GM12864 (cell line): ENCODE data around the gene IL16.

Experiments used
- DNase-seq: peaks from one replicate; pipeline ENCODE4 v3.0.0-alpha.2; 2011; ENCODE audit warnings: low read depth
- H3K4me3 ChIP-seq: 2 replicates; pipeline ENCODE4 v1.5.1; 2011; ENCODE audit warnings: mild to moderate bottlenecking, low read depth, low read length, control low read depth
- TF ChIP-seq, protein P1 (sequence below): IDR thresholded peaks from 2 replicates; pipeline ENCODE4 v1.5.1; 2011; ENCODE audit warnings: low read depth, mild to moderate bottlenecking, moderate library complexity, low read length, control low read depth, inconsistent platforms; ENCODE audit errors: missing control alignments

IL16 gene

GRCh38 chr15:81216422-81216821 lies 19.7 kb downstream of the IL16 start:
- H3K4me3 ChIP-seq, result no peak overlapping the region
- TF ChIP-seq, protein P1, sequence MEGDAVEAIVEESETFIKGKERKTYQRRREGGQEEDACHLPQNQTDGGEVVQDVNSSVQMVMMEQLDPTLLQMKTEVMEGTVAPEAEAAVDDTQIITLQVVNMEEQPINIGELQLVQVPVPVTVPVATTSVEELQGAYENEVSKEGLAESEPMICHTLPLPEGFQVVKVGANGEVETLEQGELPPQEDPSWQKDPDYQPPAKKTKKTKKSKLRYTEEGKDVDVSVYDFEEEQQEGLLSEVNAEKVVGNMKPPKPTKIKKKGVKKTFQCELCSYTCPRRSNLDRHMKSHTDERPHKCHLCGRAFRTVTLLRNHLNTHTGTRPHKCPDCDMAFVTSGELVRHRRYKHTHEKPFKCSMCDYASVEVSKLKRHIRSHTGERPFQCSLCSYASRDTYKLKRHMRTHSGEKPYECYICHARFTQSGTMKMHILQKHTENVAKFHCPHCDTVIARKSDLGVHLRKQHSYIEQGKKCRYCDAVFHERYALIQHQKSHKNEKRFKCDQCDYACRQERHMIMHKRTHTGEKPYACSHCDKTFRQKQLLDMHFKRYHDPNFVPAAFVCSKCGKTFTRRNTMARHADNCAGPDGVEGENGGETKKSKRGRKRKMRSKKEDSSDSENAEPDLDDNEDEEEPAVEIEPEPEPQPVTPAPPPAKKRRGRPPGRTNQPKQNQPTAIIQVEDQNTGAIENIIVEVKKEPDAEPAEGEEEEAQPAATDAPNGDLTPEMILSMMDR, result no peak
- no peak for DNase-seq

DNA sequence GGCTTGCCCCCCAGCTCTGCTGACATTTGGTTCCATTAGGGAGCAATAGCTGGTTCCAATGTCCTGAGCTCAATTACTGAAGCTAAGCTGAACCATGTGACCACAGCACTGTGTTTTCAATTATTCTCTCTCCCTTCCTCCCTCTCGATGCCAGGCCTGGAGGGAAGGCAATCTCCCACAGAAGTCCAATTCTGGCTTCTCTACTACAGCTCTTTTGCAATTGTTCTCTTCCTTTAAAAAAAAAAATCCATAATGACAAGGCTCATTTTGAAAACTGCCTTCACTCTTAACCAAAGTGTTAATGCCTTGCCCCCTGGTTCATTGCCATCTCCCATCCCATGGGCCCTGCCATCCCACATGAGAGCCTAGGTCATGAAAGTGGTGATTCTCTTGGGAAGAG lies 24.8 kb downstream of the IL16 start:
- TF ChIP-seq, protein P1, result no peak
- no peak for DNase-seq
- no peak overlapping the region for H3K4me3 ChIP-seq

DNA sequence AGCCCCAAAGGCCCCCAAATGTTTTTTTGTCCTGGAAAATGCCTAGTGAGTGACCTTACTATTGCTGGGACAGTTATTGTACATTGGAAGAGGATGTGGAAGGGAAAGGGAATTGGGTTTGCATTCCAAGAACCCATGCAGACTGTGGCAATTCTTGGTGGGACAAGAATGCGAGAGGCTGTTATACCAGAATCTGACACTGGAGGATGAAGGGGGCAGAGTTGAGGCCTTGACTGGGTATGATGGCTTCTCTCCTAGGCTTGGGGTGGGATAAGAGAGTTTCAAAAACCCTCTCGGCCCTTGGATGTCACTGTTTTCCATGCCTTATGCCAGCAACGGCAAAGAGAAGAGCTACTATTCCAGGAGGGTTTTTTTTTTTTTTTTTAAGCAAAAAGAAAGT lies 25.3 kb downstream of the IL16 start:
- TF ChIP-seq, protein P1, result no peak
- no peak for DNase-seq
- no peak overlapping the region for H3K4me3 ChIP-seq

DNA sequence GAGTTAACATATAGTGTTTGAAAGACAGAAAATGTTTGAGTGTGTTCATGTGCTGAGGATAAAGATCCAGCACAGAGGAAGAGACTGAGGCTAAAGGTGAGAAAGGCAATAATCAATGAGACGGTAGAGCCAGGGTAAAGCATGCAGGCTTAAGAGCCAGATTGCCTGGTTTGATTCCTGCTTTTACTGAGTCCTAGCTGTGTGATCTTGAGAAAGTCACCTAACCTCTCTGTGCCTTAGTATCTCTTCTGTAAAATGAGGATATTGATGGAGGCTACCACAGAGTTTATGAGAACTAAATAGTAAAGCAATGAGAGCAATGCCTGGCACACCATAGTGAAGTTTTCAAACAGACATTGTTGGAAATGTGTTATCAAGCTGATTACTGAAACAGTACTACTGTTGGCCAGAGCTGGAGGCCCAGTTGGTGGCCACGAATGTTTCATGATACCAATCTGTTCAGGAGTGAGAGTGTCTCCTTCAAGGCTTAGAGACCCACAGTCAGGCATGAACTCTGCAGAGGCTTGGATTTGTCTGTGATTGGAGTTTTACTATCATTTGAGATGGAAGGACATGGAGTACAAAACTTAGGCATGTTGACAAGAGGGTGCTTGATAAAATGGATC lies 26.8 kb downstream of the IL16 start:
- TF ChIP-seq, protein P1, result no peak
- no peak overlapping the region for H3K4me3 ChIP-seq
- DNase-seq, result no peak

DNA sequence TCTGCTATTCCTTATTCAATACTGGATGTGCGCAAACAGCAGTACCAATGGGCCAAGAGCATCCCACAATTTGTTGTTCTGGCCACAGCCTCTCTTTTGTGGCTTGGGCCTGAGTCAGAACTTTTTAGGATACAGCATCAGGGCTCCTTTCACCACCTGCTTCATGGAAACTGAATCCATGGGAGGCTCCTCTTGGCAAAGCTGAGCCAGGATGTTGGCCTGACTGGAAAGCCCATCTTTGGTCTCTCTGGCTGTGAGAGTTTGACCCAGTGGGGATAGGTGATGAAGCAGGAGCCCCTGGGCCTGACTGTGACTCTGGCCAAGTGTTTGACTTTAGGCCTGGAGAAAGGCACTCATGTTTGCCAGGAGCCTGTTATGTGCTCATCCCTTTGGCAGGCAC lies 27.6 kb downstream of the IL16 start:
- TF ChIP-seq, protein P1, result no peak
- H3K4me3 ChIP-seq, result no peak overlapping the region
- no peak for DNase-seq

- TF ChIP-seq, protein P1, result no peak
- H3K4me3 ChIP-seq, result no peak overlapping the region
- DNase-seq, result no peak
Observed at GRCh38 chr15:81225161-81225671, 28.5 kb downstream of the IL16 start.

- no peak overlapping the region for H3K4me3 ChIP-seq
- DNase-seq, result no peak
- TF ChIP-seq, protein P1, result no peak
Observed at GRCh38 chr15:81227716-81228115, 31.0 kb downstream of the IL16 start.
